Measurements from ENCODE around the gene UBA3.

UBA3 gene

DNA sequence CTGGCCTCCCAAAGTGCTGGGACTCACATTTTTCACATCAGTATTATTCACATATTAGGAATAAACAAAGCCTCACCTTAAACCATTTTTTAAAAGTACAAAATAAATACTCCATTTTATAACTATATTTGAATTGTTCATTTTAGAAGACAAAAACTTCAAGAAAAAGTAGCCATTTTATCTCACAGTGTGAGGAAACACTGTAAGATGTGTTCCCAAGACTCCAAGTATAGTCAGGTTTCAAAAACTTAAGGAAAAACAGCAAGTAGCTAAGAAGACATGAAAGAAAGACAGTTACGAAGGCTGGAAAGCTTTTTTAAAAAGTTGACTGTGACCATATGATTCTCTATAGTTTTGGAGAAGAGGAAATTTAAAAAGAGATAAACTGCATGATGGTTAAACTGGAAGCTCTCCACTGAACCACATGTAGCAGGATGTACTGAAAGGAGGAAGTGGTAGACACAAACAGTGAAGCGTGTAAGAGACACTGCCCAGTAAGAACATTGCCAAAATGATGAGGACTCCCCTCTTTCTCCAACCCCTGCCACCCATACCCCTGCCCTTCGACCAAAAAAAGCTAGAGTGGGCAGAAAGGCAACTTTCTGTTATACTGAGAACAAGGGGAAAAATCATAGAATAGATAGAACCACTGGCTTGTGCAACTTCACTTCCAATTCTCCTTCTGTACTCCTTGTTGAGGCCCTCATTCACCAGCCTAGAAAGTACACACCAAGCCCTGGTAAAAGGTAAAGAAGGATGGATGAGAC, 21.8 kb downstream of the UBA3 start:
- no peak for TF ChIP-seq SIN3A (IDR thresholded peaks at IDR 0.05; ENCODE audit: borderline replicate concordance, insufficient read depth, low read length)
- TF ChIP-seq POLR2AphosphoS5 (IDR thresholded peaks at IDR 0.05; ENCODE audit: low read depth, low read length) = no peak
- TF ChIP-seq REST (IDR thresholded peaks at IDR 0.05; ENCODE audit: insufficient read depth in 1 of 2, low read depth in 2 of 2, low read length in 2 of 2) = no peak
- no peak for TF ChIP-seq TAF1 (IDR thresholded peaks at IDR 0.05; ENCODE audit: borderline replicate concordance, insufficient read depth, low read length)
- TF ChIP-seq FOXP2 (optimal IDR thresholded peaks at IDR 0.05; ENCODE audit: borderline replicate concordance, extremely low read depth, extremely low read length, insufficient read depth) = no peak

DNA sequence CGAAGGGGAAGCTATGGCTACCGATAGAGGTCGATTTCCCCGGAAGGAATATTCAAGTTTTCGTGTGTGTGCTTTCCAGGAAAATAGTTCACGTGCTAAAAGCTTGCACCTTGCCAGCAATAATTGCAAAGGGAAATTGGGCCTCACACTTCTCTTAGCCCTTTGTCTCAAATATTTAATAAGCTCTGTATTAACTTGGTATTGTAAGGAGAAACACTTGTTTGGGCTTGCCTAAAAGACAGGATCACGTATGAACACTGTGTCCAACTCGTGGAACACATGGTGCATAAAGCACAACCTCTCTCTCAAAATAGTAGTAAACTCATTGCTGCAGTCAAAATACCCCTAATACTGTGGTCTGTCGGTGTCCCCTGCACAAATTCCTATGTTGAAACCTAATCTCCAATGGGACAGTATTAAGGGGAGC, 27.7 kb downstream of the UBA3 start:
- 0 out of 2 replicates have a peak, but pooled peaks have one; percentile 13 for TF ChIP-seq POLR2AphosphoS5 (IDR thresholded peaks at IDR 0.05; ENCODE audit: low read depth, low read length)
- no peak for TF ChIP-seq SIN3A (IDR thresholded peaks at IDR 0.05; ENCODE audit: borderline replicate concordance, insufficient read depth, low read length)
- TF ChIP-seq REST (IDR thresholded peaks at IDR 0.05; ENCODE audit: insufficient read depth in 1 of 2, low read depth in 2 of 2, low read length in 2 of 2) = no peak

DNA sequence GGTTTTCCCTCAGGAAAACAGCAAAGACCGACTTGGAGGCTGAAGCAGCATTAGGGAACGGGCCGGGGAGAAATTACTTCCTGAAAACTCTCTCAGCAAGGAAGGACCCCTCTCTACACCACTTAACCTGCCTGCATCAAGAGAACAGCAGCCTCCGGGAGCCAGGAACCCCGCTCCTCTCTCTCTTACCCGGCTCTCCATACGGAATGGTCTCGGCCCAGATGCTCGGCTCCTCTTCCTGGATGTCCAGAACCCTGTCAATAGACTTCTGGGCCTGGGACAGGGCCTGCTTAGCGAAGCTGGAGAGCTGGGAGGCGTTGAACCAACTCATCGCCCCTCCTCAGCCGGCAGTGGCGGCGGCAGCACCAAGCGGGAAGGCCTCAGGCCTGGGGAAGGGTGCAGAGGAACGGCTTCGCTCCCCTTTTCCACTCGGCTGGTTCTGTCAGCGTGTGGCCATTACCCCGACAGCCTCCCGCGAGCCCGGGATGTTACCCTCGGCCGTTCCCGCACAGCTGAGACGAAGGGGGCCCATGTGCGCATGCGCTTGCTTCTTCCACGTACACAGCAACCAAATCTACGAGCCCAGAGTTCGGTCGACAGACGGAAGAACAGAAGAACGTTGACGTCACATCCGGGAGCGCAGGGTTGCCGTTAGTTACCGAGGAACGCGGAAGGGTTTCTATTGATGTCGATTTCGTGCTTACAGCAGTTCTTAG, 28.3 kb downstream of the UBA3 start, which contains the start of gene TMF1:
Gene TMF1 (minus strand): TSS at position 578 of the 716 bp plus-strand sequence. CDS start 247 bp downstream, at position 331.
- TF ChIP-seq FOXP2 (optimal IDR thresholded peaks at IDR 0.05; ENCODE audit: borderline replicate concordance, extremely low read depth, extremely low read length, insufficient read depth) (no peak), TAF1 (IDR thresholded peaks at IDR 0.05; ENCODE audit: borderline replicate concordance, insufficient read depth, low read length) (no peak), POLR2AphosphoS5 (IDR thresholded peaks at IDR 0.05; ENCODE audit: low read depth, low read length) (peak; percentile 61; the same call in 1 of the 2 replicates), REST (IDR thresholded peaks at IDR 0.05; ENCODE audit: insufficient read depth in 1 of 2, low read depth in 2 of 2, low read length in 2 of 2) (no peak), SIN3A (IDR thresholded peaks at IDR 0.05; ENCODE audit: borderline replicate concordance, insufficient read depth, low read length) (no peak)

DNA sequence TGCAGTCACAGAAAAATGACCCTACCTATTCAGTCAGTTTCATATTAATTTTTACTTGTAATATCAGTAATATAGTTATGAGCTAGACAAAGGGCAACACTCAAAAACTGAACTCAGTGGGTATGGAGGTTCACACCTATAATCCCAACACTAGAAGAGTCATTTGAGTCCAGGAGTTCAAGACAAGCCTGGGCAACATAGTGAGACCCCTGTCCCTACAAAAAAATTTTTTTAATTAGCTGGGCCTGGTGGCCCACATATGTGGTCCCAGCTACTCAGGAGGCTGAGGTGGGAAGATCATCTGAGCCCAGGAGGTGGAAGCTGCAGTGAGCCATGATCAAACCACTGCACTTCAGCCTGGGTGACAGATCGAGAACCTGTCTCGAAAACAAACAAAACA, 31.2 kb downstream of the UBA3 start:
- TF ChIP-seq POLR2AphosphoS5 (IDR thresholded peaks at IDR 0.05; ENCODE audit: low read depth, low read length) = no peak
- no peak for TF ChIP-seq REST (IDR thresholded peaks at IDR 0.05; ENCODE audit: insufficient read depth in 1 of 2, low read depth in 2 of 2, low read length in 2 of 2)
- TF ChIP-seq SIN3A (IDR thresholded peaks at IDR 0.05; ENCODE audit: borderline replicate concordance, insufficient read depth, low read length) = no peak
- TF ChIP-seq FOXP2 (optimal IDR thresholded peaks at IDR 0.05; ENCODE audit: borderline replicate concordance, extremely low read depth, extremely low read length, insufficient read depth) = no peak
- no peak for TF ChIP-seq TAF1 (IDR thresholded peaks at IDR 0.05; ENCODE audit: borderline replicate concordance, insufficient read depth, low read length)
